GM12878 (cell line): ENCODE measurements around the gene DIAPH1. TPM values are rescaled to one million over a fixed set of nuclear protein-coding genes. Genes with fewer than 3 reads are reported as not detected.
"Not testable (repeated sequence)": the region's sequence is repeated elsewhere in the genome, so short reads cannot be mapped to it uniquely, and the experiment has no call there.

Experiments
- ATAC-seq: fragments of 200-7000 bp; cut with Tn5 transposase; 3 replicates; pipeline ENCODE4 v1.9.1; 2020; ENCODE audit warnings: mild to moderate bottlenecking, moderate library complexity
- BruUV-seq: library from RNA; stranded (reverse); fragments of 400-500 nt; replicated peaks from 2 replicates; lab custom pipeline; 2021; lab: Mats Ljungman, UMichigan
- CTCF ChIA-PET: fragments of 300-600 bp; sonication (Branson Sonifier 250); formaldehyde crosslinking; extraction: SDS; loops from one replicate; lab custom pipeline; 2021; ENCODE audit warnings: inconsistent platforms; lab: Yijun Ruan, JAX
- POLR2A ChIA-PET: fragments of 350-600 bp; formaldehyde crosslinking; extraction: SDS; loops from one replicate; lab custom pipeline; 2021; ENCODE audit warnings: inconsistent platforms; lab: Charles Lee
- RAD21 ChIA-PET: fragments of 300-600 bp; sonication (Branson Sonifier 250); formaldehyde crosslinking; loops from one replicate; lab custom pipeline; 2023; ENCODE audit warnings: antibody characterized with exemption; ENCODE audit not compliant: unreplicated experiment; lab: Charles Lee
- SMC1A ChIA-PET: fragments of 300-600 bp; sonication (Branson Sonifier 250); formaldehyde crosslinking; loops from one replicate; lab custom pipeline; 2023; ENCODE audit not compliant: unreplicated experiment, uncharacterized antibody; lab: Charles Lee
- DNase-seq: peaks from one replicate; pipeline ENCODE4 v3.0.0-alpha.2; 2011; ENCODE audit warnings: low read depth, low spot score
- FAIRE-seq: peaks from 3 replicates; lab custom pipeline; 2011; peaks lifted over from hg19 to GRCh38; lab: Jason Lieb, UNC
- H2AFZ ChIP-seq: 2 replicates; pipeline ENCODE4 v1.6.0; 2011; ENCODE audit warnings: low read depth, low read length, control low read depth; ENCODE audit not compliant: control insufficient read depth
- H3K27ac ChIP-seq: 2 replicates; pipeline ENCODE4 v1.5.1; 2011; ENCODE audit warnings: control low read depth; ENCODE audit not compliant: control insufficient read depth, insufficient read depth
- H3K27me3 ChIP-seq, 2 experiments: replicated peaks in 1 of 2; 2 replicates each; pipeline versions ENCODE4 v1.6.0 to v1.6.1; 2011; ENCODE audit warnings: low read length in 1 of 2; ENCODE audit not compliant: control insufficient read depth in 2 of 2, insufficient read depth in 2 of 2
- H3K36me3 ChIP-seq, 2 experiments: 2 replicates each; pipeline ENCODE4 v1.5.1; 2011; ENCODE audit warnings: low read length in 1 of 2; ENCODE audit not compliant: control insufficient read depth in 2 of 2, insufficient read depth in 2 of 2
- H3K4me1 ChIP-seq: 2 replicates; pipeline ENCODE4 v1.6.1; 2011; ENCODE audit warnings: mild to moderate bottlenecking, low read length, moderate library complexity, mixed read lengths; ENCODE audit not compliant: control insufficient read depth, insufficient read depth
- H3K4me2 ChIP-seq: 2 replicates; pipeline ENCODE4 v1.6.0; 2011; ENCODE audit warnings: control low read depth; ENCODE audit not compliant: control insufficient read depth, insufficient read depth
- H3K4me3 ChIP-seq: fragments of 200-600 bp; sonication (generic); 2 replicates; pipeline ENCODE4 v1.5.1; 2016
- H3K79me2 ChIP-seq: 2 replicates; pipeline ENCODE4 v1.6.0; 2011; ENCODE audit warnings: low read length; ENCODE audit not compliant: control insufficient read depth, insufficient read depth
- H3K9ac ChIP-seq: 2 replicates; pipeline ENCODE4 v1.8.0; 2011; ENCODE audit warnings: low read length, control low read depth, mixed read lengths; ENCODE audit not compliant: control insufficient read depth, insufficient read depth
- H3K9me3 ChIP-seq: replicated peaks from 3 replicates; pipeline ENCODE4 v1.5.1; 2011; ENCODE audit warnings: mild to moderate bottlenecking, low read length; ENCODE audit not compliant: control insufficient read depth, insufficient read depth
- H4K20me1 ChIP-seq: 2 replicates; pipeline ENCODE4 v1.6.0; 2011; ENCODE audit not compliant: control insufficient read depth, insufficient read depth
- BMI1 ChIP-seq: fragments of 450-650 bp; IDR thresholded peaks from 2 replicates; pipeline ENCODE4 v1.6.1; 2016; ENCODE audit warnings: mild to moderate bottlenecking, moderate library complexity, borderline replicate concordance
- CHD4 ChIP-seq: fragments of 200-600 bp; sonication (generic); IDR thresholded peaks from 2 replicates; pipeline ENCODE4 v1.6.1; 2016; ENCODE audit warnings: mild to moderate bottlenecking
- IRF4 ChIP-seq: IDR thresholded peaks from 2 replicates; pipeline ENCODE4 v1.6.1; 2011; ENCODE audit warnings: low read depth, low read length
- KLF5 ChIP-seq: fragments of 450-650 bp; IDR thresholded peaks from 2 replicates; pipeline ENCODE4 v1.6.1; 2014; ENCODE audit warnings: mild to moderate bottlenecking; ENCODE audit not compliant: partially characterized antibody
- NRF1 ChIP-seq: conservative IDR thresholded peaks from 2 replicates; pipeline ENCODE4 v1.6.1; 2011; ENCODE audit warnings: mild to moderate bottlenecking, low read depth, low read length, improper control_type of control experiment
- SREBF1 ChIP-seq: IDR thresholded peaks from 2 replicates; pipeline ENCODE4 v1.6.1; 2012; ENCODE audit warnings: mild to moderate bottlenecking, low read length
- STAT3 ChIP-seq: IDR thresholded peaks from 2 replicates; pipeline ENCODE4 v1.6.1; 2011; ENCODE audit warnings: low read depth, low read length, improper control_type of control experiment
- TAF1 ChIP-seq: IDR thresholded peaks from 2 replicates; pipeline ENCODE4 v1.6.1; 2011; ENCODE audit warnings: mild to moderate bottlenecking, low read depth, low read length, borderline replicate concordance
- ZZZ3 ChIP-seq: IDR thresholded peaks from 2 replicates; pipeline ENCODE4 v1.6.1; 2011; ENCODE audit warnings: low read depth; ENCODE audit not compliant: control insufficient read depth, insufficient read length
- WGBS: methylation state at CpG from one replicate; pipeline ENCODE4 v1.1.6; 2016; ENCODE audit warnings: low lambda C conversion rate; ENCODE audit not compliant: insufficient replicate concordance, insufficient coverage; ENCODE audit errors: missing lambda C conversion rate; 5-methylcytosine and 5-hydroxymethylcytosine counted together
- in situ Hi-C: fragments of 300-500 bp; cut with MboI; formaldehyde crosslinking; loops from 9 replicates; pipeline ENCODE4 v1.14.3; 2018; ENCODE audit warnings: mixed read lengths
- intact Hi-C: fragments of 100-400 bp; cut with micrococcal nuclease; formaldehyde crosslinking; loops from one replicate; pipeline ENCODE4 v1.14.2; 2022; ENCODE audit not compliant: unreplicated experiment
- polyA plus RNA-seq, 11 experiments: library from polyadenylated mRNA; depleted of rRNA in 4 of 11; unstranded in 6 of 11; stranded (reverse) in 5 of 11; fragments of >200 nt; fragmentation: Nextera tagmentation in 4 of 11; fragmentation: Illumina TruSeq in 1 of 11; extraction: Ambion mirVana in 4 of 11; extraction: Trizol in 1 of 11; gene quantifications; 1 replicate in 1 of 11; 2 replicates in 10 of 11; pipeline versions ENCODE4 v1.2.1 to v1.2.3, GENCODE V29; 2011 to 2016; ENCODE audit warnings: inconsistent platforms in 2 of 11, missing spikeins in 2 of 11, low read depth in 1 of 11
- total RNA-seq, 4 experiments: library from RNA; depleted of rRNA in 3 of 4; stranded (reverse); fragments of >200 nt in 3 of 4; fragmentation: Illumina TruSeq in 1 of 4; extraction: Trizol in 1 of 4; gene quantifications; 2 replicates each; pipeline versions ENCODE4 v1.2.1 to v1.2.3, GENCODE V29; 2013 to 2021

The DIAPH1 gene
- total and polyA plus RNA-seq, 10 of the 15 experiments (the other 5 are each of a cell fraction or from before 2014, with no cell fraction given), result 37.8 to 168 (median 59.0) TPM

DNA sequence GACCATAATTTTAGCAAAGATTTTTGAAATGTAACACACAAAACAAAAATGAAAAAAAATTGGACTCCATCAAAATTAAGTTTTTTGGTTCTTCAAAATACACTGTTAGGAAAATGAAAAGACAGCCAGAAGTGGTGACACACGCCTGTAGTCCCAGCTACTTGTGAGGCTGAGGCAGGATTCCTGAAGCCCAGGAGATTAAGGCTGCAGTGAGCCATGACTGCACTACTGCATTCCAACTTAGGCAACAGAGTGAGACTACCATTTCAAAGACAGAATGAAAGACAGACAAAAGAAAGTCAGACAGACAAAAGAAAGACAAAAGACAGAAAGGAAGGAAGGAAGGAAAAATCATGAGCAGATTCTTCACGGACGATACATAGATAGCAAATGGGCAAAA lies 7.5 kb downstream of the DIAPH1 start:
- Histone ChIP-seq H3K79me2 (peaks cover 89% of the 10 kb centered on the region), H3K36me3 (no peaks in the 10 kb centered on the region; a peak in 2 of 4 replicates), H4K20me1 (no peaks in the 10 kb centered on the region), H3K27ac (no peak overlapping the region), H2AFZ (no peak overlapping the region), H3K9me3 (no peaks in the 10 kb centered on the region), H3K4me3 (no peak overlapping the region), H3K27me3 (no peaks in the 10 kb centered on the region), H3K4me2 (no peak overlapping the region; the same call in 1 of the 2 replicates), H3K4me1 (peaks cover 8% of the 10 kb centered on the region), H3K9ac (no peak overlapping the region)
- CTCF ChIA-PET, result interaction anchor here (15.5 kb wide), 1 partner anchor 20 kb away, joined by 517 read pairs; no protein-coding TSS in a partner anchor
- TF ChIP-seq TAF1 (no peak), SREBF1 (no peak), BMI1 (no peak), IRF4 (no peak), CHD4 (no peak), KLF5 (no peak), ZZZ3 (no peak), NRF1 (no peak), STAT3 (no peak)
- POLR2A ChIA-PET, result no interaction called here
- ATAC-seq (no peak), FAIRE-seq (no peak), DNase-seq (no peak)
- 75% methylated on average over 3 of the region's 3 CpGs for WGBS
- in situ Hi-C loops, result loop anchor here (25.0 kb wide), 2 partner anchors 1199 to 1574 kb away; partner anchors contain the start of genes ANKHD1 and NRG2
- intact Hi-C loops, result loop anchor here (10.0 kb wide), 1 partner anchor 896 kb away; no protein-coding TSS in a partner anchor
- SMC1A ChIA-PET, result interaction anchor here (1.4 to 14.0 kb wide), 3 partner anchors 13 to 22 kb away, joined by 3 to 245 read pairs (median 50); partner anchors contain the start of genes HDAC3 and RELL2
- no TSS peak for BruUV-seq
- RAD21 ChIA-PET, result interaction anchor here (1.7 to 9.9 kb wide), 2 partner anchors 10 to 18 kb away, joined by 4 to 299 read pairs; no protein-coding TSS in a partner anchor

DNA sequence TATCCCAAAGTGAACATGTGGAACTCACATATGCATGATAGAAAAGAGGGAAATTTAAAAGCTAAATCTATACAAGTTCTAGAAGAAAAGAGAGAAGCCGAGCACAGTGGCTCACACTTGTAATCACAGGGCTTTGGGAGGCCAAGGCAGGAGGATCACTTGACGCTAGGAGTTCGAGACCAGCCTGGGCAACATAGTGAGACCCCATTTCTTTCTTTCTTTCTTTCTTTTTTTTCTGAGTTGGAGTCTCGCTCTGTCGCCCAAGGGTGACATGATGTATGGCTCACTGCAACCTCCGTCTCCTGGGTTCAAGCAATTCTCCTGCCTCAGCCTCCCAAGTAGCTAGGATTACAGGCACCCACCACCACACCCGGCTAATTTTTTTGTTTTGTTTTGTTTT lies 8.9 kb downstream of the DIAPH1 start:
- not testable (repeated sequence) for DNase-seq

More for the DNA sequence above, 8.9 kb downstream of the DIAPH1 start:
- H4K20me1 ChIP-seq, H3K36me3 ChIP-seq, FAIRE-seq, H3K4me2 ChIP-seq, H3K4me3 ChIP-seq, H2AFZ ChIP-seq, BruUV-seq, H3K27me3 ChIP-seq, H3K9ac ChIP-seq, ATAC-seq, H3K27ac ChIP-seq, H3K9me3 ChIP-seq: not testable (repeated sequence)
- WGBS, result 99% methylated on average over 7 of the region's 7 CpGs
- POLR2A ChIA-PET, result interaction anchor here (3.4 to 4.1 kb wide), 3 partner anchors 12 to 27 kb away, joined by 17 to 22 read pairs (median 18); partner anchors contain the start of genes HDAC3 and RELL2
- SMC1A ChIA-PET, result interaction anchor here (2.7 to 8.6 kb wide), 4 partner anchors 7 to 23 kb away, joined by 12 to 199 read pairs (median 31); partner anchors contain the start of gene DIAPH1
- CTCF ChIA-PET, result interaction anchor here (1.0 to 10.9 kb wide), 4 partner anchors 6 to 97 kb away, joined by 4 to 172 read pairs (median 38); partner anchors contain the start of gene DIAPH1
- RAD21 ChIA-PET, result interaction anchor here (5.7 kb wide), 1 partner anchor 8 kb away, joined by 89 read pairs; the partner anchor contains the start of gene DIAPH1
- H3K79me2 ChIP-seq, result peaks cover 87% of the 10 kb centered on the region
- in situ Hi-C loops (loop anchor here (25.0 kb wide), 2 partner anchors 1198 to 1573 kb away; partner anchors contain the start of genes ANKHD1 and NRG2), intact Hi-C loops (loop anchor here (10.0 kb wide), 1 partner anchor 895 kb away; no protein-coding TSS in a partner anchor)
- H3K4me1 ChIP-seq, result peaks cover 13% of the 10 kb centered on the region
